C4-2B (cell line): Measurements from ENCODE around the gene ALDH2.
"Not testable (repeated sequence)": the region's sequence is repeated elsewhere in the genome, so short reads cannot be mapped to it uniquely, and the experiment has no call there.

Source experiments
- H3K27ac ChIP-seq: fragments of 450-650 bp; 2 replicates; pipeline ENCODE4 v1.5.1; 2017
- ZFX ChIP-seq: fragments of 450-650 bp; IDR thresholded peaks from 2 replicates; pipeline ENCODE4 v1.6.1; 2017
- TF ChIP-seq, protein P1 (sequence below): fragments of 450-650 bp; conservative IDR thresholded peaks from 2 replicates; pipeline ENCODE4 v1.5.1; 2017; ENCODE audit warnings: mild to moderate bottlenecking

Gene ALDH2

GRCh38 chr12:111824312-111824711 is 57.6 kb downstream of the ALDH2 start:
- H3K27ac ChIP-seq, result not testable (repeated sequence)
- TF ChIP-seq, protein P1, sequence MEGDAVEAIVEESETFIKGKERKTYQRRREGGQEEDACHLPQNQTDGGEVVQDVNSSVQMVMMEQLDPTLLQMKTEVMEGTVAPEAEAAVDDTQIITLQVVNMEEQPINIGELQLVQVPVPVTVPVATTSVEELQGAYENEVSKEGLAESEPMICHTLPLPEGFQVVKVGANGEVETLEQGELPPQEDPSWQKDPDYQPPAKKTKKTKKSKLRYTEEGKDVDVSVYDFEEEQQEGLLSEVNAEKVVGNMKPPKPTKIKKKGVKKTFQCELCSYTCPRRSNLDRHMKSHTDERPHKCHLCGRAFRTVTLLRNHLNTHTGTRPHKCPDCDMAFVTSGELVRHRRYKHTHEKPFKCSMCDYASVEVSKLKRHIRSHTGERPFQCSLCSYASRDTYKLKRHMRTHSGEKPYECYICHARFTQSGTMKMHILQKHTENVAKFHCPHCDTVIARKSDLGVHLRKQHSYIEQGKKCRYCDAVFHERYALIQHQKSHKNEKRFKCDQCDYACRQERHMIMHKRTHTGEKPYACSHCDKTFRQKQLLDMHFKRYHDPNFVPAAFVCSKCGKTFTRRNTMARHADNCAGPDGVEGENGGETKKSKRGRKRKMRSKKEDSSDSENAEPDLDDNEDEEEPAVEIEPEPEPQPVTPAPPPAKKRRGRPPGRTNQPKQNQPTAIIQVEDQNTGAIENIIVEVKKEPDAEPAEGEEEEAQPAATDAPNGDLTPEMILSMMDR, result peak; percentile 37

GRCh38 chr12:111825509-111825908 is 58.8 kb downstream of the ALDH2 start:
- no peak overlapping the region for H3K27ac ChIP-seq
- TF ChIP-seq ZFX, result no peak
- TF ChIP-seq, protein P1, result no peak

GRCh38 chr12:111826316-111826715 is 59.6 kb downstream of the ALDH2 start:
- H3K27ac ChIP-seq, result no peak overlapping the region
- TF ChIP-seq, protein P1, result no peak
- TF ChIP-seq ZFX, result no peak

DNA sequence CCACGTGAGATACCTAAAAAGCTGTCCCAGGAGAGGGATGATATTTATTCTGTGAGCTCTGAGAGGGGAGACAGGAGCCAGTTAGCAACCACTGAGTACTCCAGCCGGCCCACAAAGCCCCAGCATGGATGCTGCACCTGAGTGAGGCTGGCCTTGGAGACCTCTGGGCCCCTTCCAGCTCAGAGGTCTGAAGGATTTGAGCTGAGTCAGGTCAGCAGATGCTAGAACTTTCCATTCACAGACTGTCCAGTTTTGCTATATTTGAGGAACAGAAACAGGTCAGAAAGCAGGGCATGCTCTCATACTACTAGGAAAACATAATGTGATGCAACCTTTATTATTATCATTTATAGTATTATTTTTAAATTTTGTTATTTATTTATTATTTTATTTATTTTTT is 60.3 kb downstream of the ALDH2 start:
- TF ChIP-seq, protein P1, result no peak
- TF ChIP-seq ZFX, result no peak
- H3K27ac ChIP-seq, result no peak overlapping the region

DNA sequence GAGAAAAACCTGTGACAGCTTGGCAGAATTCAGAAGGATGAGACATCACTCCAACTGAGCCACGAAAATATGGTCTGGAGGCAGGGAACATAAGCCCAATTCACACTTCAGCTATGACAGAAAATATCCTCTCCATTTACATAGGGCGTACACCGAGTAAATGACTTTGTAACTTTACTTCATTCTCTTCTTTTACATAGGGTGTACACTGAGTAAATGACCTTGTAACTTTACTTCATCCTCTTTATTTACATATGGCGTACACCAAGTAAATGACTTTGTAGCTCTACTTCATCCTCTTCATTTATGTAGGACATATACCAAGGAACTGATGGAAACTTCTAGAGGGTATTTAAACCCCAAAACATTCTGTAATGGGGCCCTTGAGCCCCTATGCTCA is 61.2 kb downstream of the ALDH2 start:
- TF ChIP-seq, protein P1, result no peak
- no peak for TF ChIP-seq ZFX
- no peak overlapping the region for H3K27ac ChIP-seq

DNA sequence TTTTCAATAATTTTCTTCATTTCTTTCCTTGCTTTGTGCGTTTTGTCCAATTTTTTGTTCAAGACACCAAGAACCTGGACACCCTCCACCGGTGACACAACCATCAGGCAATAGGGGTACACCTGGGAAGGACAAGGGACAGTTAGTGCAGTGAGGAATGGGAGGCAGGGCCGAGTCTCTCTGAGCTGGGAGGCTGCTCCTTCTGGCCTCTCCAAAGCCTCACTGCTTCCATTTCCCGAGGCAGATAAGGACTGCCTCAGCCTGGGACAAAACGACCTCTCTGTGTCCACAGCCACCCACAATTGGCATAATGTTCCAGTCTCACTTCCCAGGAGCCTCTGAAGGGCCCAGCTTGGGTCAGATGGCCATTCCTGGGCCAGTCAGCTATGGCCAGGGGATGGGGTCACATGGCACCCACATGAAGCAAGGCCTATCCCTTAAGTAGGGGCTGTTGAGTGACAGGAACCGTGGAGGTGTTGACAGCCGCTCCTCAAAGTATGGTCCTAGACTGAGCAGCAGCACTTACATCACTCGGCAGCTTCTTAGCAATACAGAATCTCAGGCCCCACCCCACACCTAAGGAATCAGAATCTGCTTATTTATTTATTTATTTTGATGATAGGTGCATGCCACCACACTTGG is 61.7 kb downstream of the ALDH2 start:
- TF ChIP-seq ZFX, result no peak
- TF ChIP-seq, protein P1, result no peak
- no peak overlapping the region for H3K27ac ChIP-seq

DNA sequence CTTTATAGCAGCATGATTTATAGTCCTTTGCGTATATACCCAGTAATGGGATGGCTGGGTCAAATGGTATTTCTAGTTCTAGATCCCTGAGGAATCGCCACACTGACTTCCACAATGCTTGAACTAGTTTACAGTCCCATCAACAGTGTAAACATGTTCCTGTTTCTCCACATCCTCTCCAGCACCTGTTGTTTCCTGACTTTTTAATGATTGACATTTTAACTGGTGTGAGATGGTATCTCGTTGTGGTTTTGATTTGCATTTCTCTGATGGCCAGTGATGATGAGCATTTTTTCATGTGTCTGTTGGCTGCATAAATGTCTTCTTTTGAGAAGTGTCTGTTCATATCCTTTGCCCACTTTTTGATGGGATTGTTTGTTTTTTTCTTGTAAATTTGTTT is 62.9 kb downstream of the ALDH2 start:
- not testable (repeated sequence) for H3K27ac ChIP-seq

DNA sequence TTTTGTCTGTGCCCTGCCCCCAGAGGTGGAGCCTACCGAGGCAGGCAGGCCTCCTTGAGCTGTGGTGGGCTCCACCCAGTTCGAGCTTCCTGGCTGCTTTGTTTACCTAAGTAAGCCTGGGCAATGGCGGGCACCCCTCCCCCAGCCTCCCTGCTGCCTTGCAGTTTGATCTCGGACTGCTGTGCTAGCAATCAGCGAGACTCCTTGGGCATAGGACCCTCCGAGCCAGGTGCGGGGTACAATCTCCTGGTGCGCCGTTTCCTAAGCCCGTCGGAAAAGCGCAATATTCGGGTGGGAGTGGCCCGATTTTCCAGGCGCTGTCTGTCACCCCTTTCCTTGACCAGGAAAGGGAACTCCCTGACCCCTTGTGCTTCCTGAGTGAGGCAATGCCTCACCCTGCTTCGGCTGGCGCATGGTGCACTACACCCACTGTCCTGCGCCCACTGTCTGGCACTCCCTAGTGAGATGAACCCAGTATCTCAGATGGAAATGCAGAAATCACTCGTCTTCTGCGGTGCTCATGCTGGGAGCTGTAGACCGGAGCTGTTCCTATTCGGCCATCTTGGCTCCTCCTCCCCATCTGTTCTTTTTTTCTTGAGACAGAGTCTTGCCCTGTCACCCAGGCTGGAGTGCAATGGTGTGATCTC is 68.1 kb downstream of the ALDH2 start:
- H3K27ac ChIP-seq, result not testable (repeated sequence)

DNA sequence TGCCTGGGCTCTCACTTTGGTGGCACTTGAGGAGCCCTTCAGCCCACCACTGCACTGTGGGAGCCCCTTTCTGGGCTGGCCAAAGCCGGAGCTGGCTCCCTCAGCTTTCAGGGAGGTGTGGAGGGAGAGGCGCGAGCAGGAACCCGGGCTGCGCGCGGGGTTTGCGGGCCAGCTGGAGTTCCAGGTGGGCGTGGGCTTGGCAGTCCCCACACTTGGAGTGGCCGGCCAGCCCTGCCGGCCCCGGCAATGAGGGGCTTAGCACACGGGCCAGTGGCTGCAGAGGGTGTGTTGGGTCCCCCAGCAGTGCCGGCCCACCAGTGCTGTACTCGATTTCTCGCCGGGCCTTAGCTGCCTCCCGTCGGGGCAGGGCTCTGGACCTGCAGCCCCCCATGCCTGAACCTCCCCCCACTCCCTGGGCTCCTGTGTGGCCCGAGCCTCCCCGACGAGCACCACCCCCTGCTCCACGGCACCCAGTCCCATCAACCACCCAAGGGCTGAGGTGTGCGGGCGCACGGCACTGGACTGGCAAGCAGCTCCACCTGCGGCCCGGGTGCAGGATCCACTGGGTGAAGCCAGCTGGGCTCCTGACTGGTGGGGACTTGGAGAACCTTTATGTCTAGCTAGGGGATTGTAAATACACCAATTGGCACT is 68.9 kb downstream of the ALDH2 start:
- not testable (repeated sequence) for H3K27ac ChIP-seq
